Spleen (tissue), 11 donors: ENCODE results near the gene APOL2. TPM values are rescaled to one million over a fixed set of nuclear protein-coding genes. Genes with fewer than 3 reads are reported as not detected.

Source experiments
- DNase-seq: peaks from one replicate; pipeline ENCODE4 v3.0.0-alpha.2; 2020
- H3K27ac ChIP-seq, 8 donors: fragments of 200-600 bp; sonication (generic) in 7 of 8; 1 replicate in 4 of 8; 2 replicates in 4 of 8; pipeline versions ENCODE4 v1.5.0 to v1.8.0; 2016 to 2021; ENCODE audit warnings: inconsistent platforms in 4 of 8, mild to moderate bottlenecking in 4 of 8, moderate library complexity in 1 of 8
- H3K27me3 ChIP-seq, 7 donors: fragments of 200-600 bp; sonication (generic) in 6 of 7; replicated peaks in 1 of 7; 1 replicate in 4 of 7; 2 replicates in 3 of 7; pipeline versions ENCODE4 v1.5.0 to v1.8.0; 2016 to 2021; ENCODE audit warnings: inconsistent platforms in 3 of 7, mild to moderate bottlenecking in 1 of 7
- H3K36me3 ChIP-seq, 6 donors: fragments of 200-600 bp; sonication (generic) in 5 of 6; 1 replicate in 4 of 6; 2 replicates in 2 of 6; pipeline versions ENCODE4 v1.5.0 to v1.8.0; 2016 to 2021; ENCODE audit warnings: inconsistent platforms in 2 of 6
- H3K4me1 ChIP-seq, 6 donors: fragments of 200-600 bp; sonication (generic) in 5 of 6; 1 replicate in 3 of 6; 2 replicates in 3 of 6; pipeline versions ENCODE4 v1.5.0 to v1.8.0; 2016 to 2021; ENCODE audit warnings: inconsistent platforms in 3 of 6
- H3K4me3 ChIP-seq, 8 donors: fragments of 200-600 bp; sonication (generic) in 7 of 8; 1 replicate in 4 of 8; 2 replicates in 4 of 8; pipeline versions ENCODE4 v1.5.0 to v1.8.0; 2016 to 2021; ENCODE audit warnings: inconsistent platforms in 4 of 8, mild to moderate bottlenecking in 4 of 8, moderate library complexity in 2 of 8
- H3K9me3 ChIP-seq, 8 donors: fragments of 200-600 bp; sonication (generic) in 7 of 8; 1 replicate in 4 of 8; 2 replicates in 4 of 8; pipeline versions ENCODE4 v1.5.0 to v1.8.0; 2016 to 2021; ENCODE audit warnings: inconsistent platforms in 4 of 8
- POLR2A ChIP-seq, 3 donors: fragments of 450-650 bp; IDR thresholded peaks; one replicate each; pipeline ENCODE4 v1.5.1; 2017; ENCODE audit warnings: antibody characterized with exemption in 3 of 3, mild to moderate bottlenecking in 1 of 3
- POLR2AphosphoS5 ChIP-seq, 3 donors: sonication (generic); formaldehyde crosslinking; IDR thresholded peaks; one replicate each; pipeline ENCODE4 v1.5.1; 2017; ENCODE audit warnings: antibody characterized with exemption in 3 of 3
- WGBS, 5 donors: extraction: QIAGEN DNeasy Blood & Tissue Kit in 3 of 5; methylation state at CpG; one replicate each; pipeline versions ENCODE4 v1.1.5 to v1.1.7; 2013 to 2018; 5-methylcytosine and 5-hydroxymethylcytosine counted together
- intact Hi-C: fragments of 100-400 bp; cut with DNase I; formaldehyde crosslinking; loops from one replicate; pipeline ENCODE4 v1.15.0; 2023; ENCODE audit warnings: low total_unique reads
- polyA plus RNA-seq, 3 donors: library from polyadenylated mRNA; stranded (reverse); fragments of 200-250 nt; gene quantifications; one replicate each; pipeline ENCODE4 v1.2.1, GENCODE V29; 2013
- total RNA-seq, 7 donors: library from RNA; depleted of rRNA in 3 of 7; stranded (reverse); fragments of >200 nt in 3 of 7; fragmentation: NEBNext Ultra II Directional in 4 of 7; extraction: Animal tissue kit (Norgen Biotek cat#: 25700) in 4 of 7; gene quantifications; one replicate each; pipeline versions ENCODE4 v1.1.0 to v1.2.1, GENCODE V29; 2016 to 2021
- TF ChIP-seq, protein P1 (sequence below), 11 experiments: fragments of 200-600 bp in 7 of 11; fragments of 450-650 bp in 4 of 11; sonication (generic) in 4 of 11; IDR thresholded peaks in 8 of 11; conservative IDR thresholded peaks in 3 of 11; 1 replicate in 7 of 11; 2 replicates in 4 of 11; pipeline versions ENCODE4 v1.4.0 to v1.8.0; 2016 to 2021; ENCODE audit warnings: antibody characterized with exemption in 11 of 11, inconsistent platforms in 4 of 11, mild to moderate bottlenecking in 1 of 11
- donor health status: healthy with polysubstance abuse.
- donor health status: DM: no; HTN: no; CAD: no; lungs with moderate emphysema.
- donor health status: DM: no; HTN: no; CAD: no.
- donor health status: Bipolar disorder and iron deficiency.
- donor health status: healthy.
- donor health status: DM: no; HTN: no; CAD: no.
- donor health status: DM: yes; HTN: yes; CAD: no.

Gene APOL2
- total and polyA plus RNA-seq, 10 donors: 16.0 to 77.2 (median 57.2) TPM

DNA sequence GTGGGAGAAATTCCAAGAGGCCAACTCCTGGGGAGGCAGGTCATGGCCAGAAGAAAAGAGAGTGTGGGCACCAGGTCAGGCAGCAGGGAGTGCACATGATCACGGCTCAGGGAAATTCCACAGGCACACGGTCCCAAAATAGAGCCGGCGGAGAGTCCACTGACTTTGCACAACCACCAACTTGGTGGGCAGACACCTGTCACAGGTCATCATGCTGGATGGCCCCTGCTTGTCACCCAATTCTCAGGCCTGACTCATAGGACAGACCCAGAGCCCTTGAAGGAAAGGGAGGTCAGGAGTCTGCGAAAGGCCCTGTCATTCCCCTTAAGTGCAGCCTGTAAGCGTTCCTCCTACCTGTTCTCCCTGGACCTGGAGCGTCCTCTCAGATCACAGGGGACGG is 15.8 kb downstream of the APOL2 start:
- Histone ChIP-seq H3K4me3 (no peak overlapping the region), H3K4me1 (peaks cover 0 to 17% (median 8%) of the 10 kb centered on the region in 6 donors), H3K36me3 (peaks cover 0 to 43% (median 17%) of the 10 kb centered on the region in 6 donors), H3K27ac (no peak overlapping the region), H3K27me3 (no peaks in the 10 kb centered on the region), H3K9me3 (no peaks in the 10 kb centered on the region)
- WGBS, 5 donors: 80 to 90% (median 84%) methylated on average over 8 of the region's 8 CpGs
- no peak for DNase-seq
- TF ChIP-seq POLR2AphosphoS5 (IDR thresholded peaks at IDR 0.05) (no peak), POLR2A (IDR thresholded peaks at IDR 0.05) (no peak)
- TF ChIP-seq, protein P1, sequence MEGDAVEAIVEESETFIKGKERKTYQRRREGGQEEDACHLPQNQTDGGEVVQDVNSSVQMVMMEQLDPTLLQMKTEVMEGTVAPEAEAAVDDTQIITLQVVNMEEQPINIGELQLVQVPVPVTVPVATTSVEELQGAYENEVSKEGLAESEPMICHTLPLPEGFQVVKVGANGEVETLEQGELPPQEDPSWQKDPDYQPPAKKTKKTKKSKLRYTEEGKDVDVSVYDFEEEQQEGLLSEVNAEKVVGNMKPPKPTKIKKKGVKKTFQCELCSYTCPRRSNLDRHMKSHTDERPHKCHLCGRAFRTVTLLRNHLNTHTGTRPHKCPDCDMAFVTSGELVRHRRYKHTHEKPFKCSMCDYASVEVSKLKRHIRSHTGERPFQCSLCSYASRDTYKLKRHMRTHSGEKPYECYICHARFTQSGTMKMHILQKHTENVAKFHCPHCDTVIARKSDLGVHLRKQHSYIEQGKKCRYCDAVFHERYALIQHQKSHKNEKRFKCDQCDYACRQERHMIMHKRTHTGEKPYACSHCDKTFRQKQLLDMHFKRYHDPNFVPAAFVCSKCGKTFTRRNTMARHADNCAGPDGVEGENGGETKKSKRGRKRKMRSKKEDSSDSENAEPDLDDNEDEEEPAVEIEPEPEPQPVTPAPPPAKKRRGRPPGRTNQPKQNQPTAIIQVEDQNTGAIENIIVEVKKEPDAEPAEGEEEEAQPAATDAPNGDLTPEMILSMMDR (IDR thresholded peaks at IDR 0.05 in 8 of 11, conservative IDR thresholded peaks at IDR 0.05 in 3 of 11): no peak
- intact Hi-C loops: no loop called here

GRCh38 chr22:36222887-36223450 is 16.4 kb downstream of the APOL2 start:
- no peak for DNase-seq
- Histone ChIP-seq H3K27ac (no peak overlapping the region), H3K36me3 (peaks cover 0 to 37% (median 12%) of the 10 kb centered on the region in 6 donors), H3K4me3 (no peak overlapping the region), H3K9me3 (no peaks in the 10 kb centered on the region), H3K4me1 (peaks cover 0 to 17% (median 8%) of the 10 kb centered on the region in 6 donors), H3K27me3 (no peaks in the 10 kb centered on the region)
- TF ChIP-seq, protein P1 (IDR thresholded peaks at IDR 0.05 in 8 of 11, conservative IDR thresholded peaks at IDR 0.05 in 3 of 11): no peak
- TF ChIP-seq POLR2A (IDR thresholded peaks at IDR 0.05) (no peak), POLR2AphosphoS5 (IDR thresholded peaks at IDR 0.05) (no peak)
- WGBS, 5 donors: 83 to 93% (median 88%) methylated on average over 9 of the region's 9 CpGs
- intact Hi-C loops: no loop called here

DNA sequence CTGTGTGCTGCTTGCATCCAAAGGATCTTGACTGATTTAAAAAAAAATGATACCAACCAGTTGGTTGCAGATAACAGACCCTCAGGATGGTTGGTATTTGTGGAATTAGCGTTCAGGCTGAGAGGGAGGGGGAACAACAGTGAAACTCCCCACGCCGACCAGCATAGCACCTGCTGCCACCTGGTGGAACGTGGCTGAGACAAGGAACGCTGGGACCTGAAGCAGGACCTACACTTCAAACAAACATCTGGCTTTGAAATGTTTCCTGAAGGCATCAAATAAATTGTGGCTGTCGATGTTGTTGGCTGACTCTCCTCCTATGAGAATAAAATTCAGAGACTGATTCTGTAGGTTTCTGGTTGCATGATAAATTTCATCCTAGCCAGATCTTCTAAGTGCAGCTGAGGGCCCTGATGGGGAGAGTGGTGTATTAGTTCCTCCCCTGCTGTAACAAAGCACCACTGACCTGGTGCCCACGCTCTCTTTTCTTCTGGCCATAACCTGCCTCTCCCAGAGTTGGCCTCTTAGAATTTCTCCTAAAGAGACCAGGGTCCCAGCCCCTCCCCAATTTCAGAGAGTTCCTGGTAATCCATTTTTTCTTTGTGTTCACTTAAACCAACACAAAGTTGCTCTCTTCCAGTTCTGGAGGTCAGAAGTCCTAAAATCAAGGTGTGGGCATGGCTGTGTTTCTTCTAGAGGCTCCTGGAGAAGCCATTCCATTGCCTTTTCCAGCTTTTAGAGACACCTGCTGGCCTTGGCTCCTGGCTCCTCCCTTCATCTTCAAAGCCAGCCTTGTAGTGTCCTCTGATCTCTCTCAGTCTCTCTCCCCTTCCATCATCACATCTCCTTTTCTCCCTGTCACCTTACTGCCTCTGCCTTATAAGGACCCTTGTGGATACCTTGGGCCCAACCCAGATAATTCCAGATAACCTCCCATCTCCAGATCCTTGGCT is 17.3 kb downstream of the APOL2 start:
- no peak overlapping the region for H3K27ac ChIP-seq
- no peaks in the 10 kb centered on the region for H3K9me3 ChIP-seq
- intact Hi-C loops: no loop called here
- WGBS, 5 donors: 11 to 17% (median 14%) methylated on average over 7 of the region's 7 CpGs
- no peak overlapping the region for H3K4me3 ChIP-seq
- peaks cover 0 to 28% (median 3%) of the 10 kb centered on the region in 6 donors for H3K36me3 ChIP-seq
- peaks cover 0 to 17% (median 8%) of the 10 kb centered on the region in 6 donors for H3K4me1 ChIP-seq
- no peaks in the 10 kb centered on the region for H3K27me3 ChIP-seq
- TF ChIP-seq POLR2AphosphoS5 (IDR thresholded peaks at IDR 0.05): peak in 1 of 3 donors; percentile 36
- no peak for TF ChIP-seq POLR2A (IDR thresholded peaks at IDR 0.05)
- TF ChIP-seq, protein P1 (IDR thresholded peaks at IDR 0.05 in 8 of 11, conservative IDR thresholded peaks at IDR 0.05 in 3 of 11): peak; percentile 28 to 72 (median 56)
- DNase-seq: peak; percentile 85

DNA sequence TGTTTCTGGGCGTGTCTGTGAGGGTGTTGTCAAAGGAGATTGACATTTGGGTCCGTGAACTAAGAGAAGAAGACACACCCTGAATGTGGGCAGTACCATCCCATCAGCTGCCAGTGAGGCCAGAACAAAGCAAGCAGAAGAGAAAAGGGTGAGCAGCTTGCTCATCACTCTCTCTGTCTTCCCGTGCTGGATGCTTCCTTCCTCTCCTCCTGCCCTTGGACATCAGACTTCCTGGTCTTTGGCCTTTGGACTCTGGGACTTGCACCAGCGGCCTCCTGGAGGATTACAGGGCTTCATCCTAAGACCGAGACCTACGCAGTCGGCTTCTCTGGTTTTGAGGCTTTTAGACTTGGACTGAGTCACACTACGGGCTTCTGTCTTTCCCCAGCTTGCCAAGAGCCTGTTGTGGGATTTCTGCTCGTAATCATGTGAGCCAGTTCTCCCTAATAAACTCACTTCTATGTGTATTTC is 18.8 kb downstream of the APOL2 start:
- intact Hi-C loops: no loop called here
- no peaks in the 10 kb centered on the region for H3K9me3 ChIP-seq
- DNase-seq: no peak
- peaks cover 0 to 5% (median 0%) of the 10 kb centered on the region in 7 donors for H3K27me3 ChIP-seq
- no peak overlapping the region for H3K4me3 ChIP-seq
- 56 to 74% (median 64%) methylated on average over 9 of the region's 9 CpGs for WGBS, 5 donors
- TF ChIP-seq POLR2A (IDR thresholded peaks at IDR 0.05) (no peak), POLR2AphosphoS5 (IDR thresholded peaks at IDR 0.05) (peak in 1 of 3 donors; percentile 27)
- peaks cover 0 to 14% (median 0%) of the 10 kb centered on the region in 6 donors for H3K36me3 ChIP-seq
- H3K4me1 ChIP-seq: peaks cover 0 to 17% (median 8%) of the 10 kb centered on the region in 6 donors
- H3K27ac ChIP-seq: peak overlapping the region in 4 of 8 donors; percentile 8 to 40 (median 16)
